M059J (cell line): ENCODE results near the gene PRSS35. TPM values are rescaled to one million over a fixed set of nuclear protein-coding genes. Genes with fewer than 3 reads are reported as not detected.
A peak's percentile ranks its signal among the peaks of the same experiment; 100 is the strongest.
"Not testable (repeated sequence)": the region's sequence is repeated elsewhere in the genome, so short reads cannot be mapped to it uniquely, and the experiment has no call there.

Experiments
- DNase-seq: peaks from one replicate; pipeline ENCODE4 v3.0.0-alpha.2; 2012; ENCODE audit warnings: low read depth
- total RNA-seq: library from RNA; depleted of rRNA; stranded (reverse); fragments of >200 nt; shearing (Covaris generic); gene quantifications from 2 replicates; pipeline ENCODE4 v1.2.3, GENCODE V29; 2014; rRNA removed

Gene PRSS35
- total RNA-seq: 0.25 and 0.49 TPM in 2 replicates

GRCh38 chr6:83511901-83512681 is at the start of gene PRSS35:
Gene PRSS35 (plus strand): TSS chr6:83512534. CDS start chr6:83523442, 10,908 bp downstream.
- DNase-seq: peak; percentile 45

GRCh38 chr6:83463886-83464285 is 48.4 kb upstream of the PRSS35 start:
- no peak for DNase-seq

GRCh38 chr6:83464381-83465140 is 47.8 kb upstream of the PRSS35 start:
- peak; percentile 26 for DNase-seq

GRCh38 chr6:83466328-83466727 is 46.0 kb upstream of the PRSS35 start:
- no peak for DNase-seq

GRCh38 chr6:83467620-83468036 is 44.7 kb upstream of the PRSS35 start:
- no peak for DNase-seq

- no peak for DNase-seq
Observed at GRCh38 chr6:83470001-83470400, 42.3 kb upstream of the PRSS35 start.

GRCh38 chr6:83470587-83470986 is 41.7 kb upstream of the PRSS35 start:
- no peak for DNase-seq

- no peak for DNase-seq
Observed at GRCh38 chr6:83472767-83473166, 39.6 kb upstream of the PRSS35 start.

GRCh38 chr6:83474309-83474708 is 38.0 kb upstream of the PRSS35 start:
- DNase-seq: peak; percentile 28

- DNase-seq: no peak
Observed at GRCh38 chr6:83476971-83477370, 35.4 kb upstream of the PRSS35 start.

- no peak for DNase-seq
Observed at GRCh38 chr6:83479389-83479788, 32.9 kb upstream of the PRSS35 start.

GRCh38 chr6:83480470-83480869 is 31.9 kb upstream of the PRSS35 start:
- DNase-seq: no peak

- DNase-seq: not testable (repeated sequence)
Observed at GRCh38 chr6:83481938-83482337, 30.4 kb upstream of the PRSS35 start.

- no peak for DNase-seq
Observed at GRCh38 chr6:83488448-83488847, 23.9 kb upstream of the PRSS35 start.

- no peak for DNase-seq
Observed at GRCh38 chr6:83488861-83489260, 23.5 kb upstream of the PRSS35 start.

GRCh38 chr6:83490217-83490807 is 22.0 kb upstream of the PRSS35 start:
- DNase-seq: no peak

- no peak for DNase-seq
Observed at GRCh38 chr6:83505356-83505755, 7.0 kb upstream of the PRSS35 start.

- DNase-seq: peak; percentile 34
Observed at GRCh38 chr6:83509441-83509840, 2.9 kb upstream of the PRSS35 start.

GRCh38 chr6:83510791-83511190 is 1.5 kb upstream of the PRSS35 start:
- no peak for DNase-seq

- DNase-seq: no peak
Observed at GRCh38 chr6:83511266-83511665, 1.1 kb upstream of the PRSS35 start.

GRCh38 chr6:83514466-83514865 is 2.1 kb downstream of the PRSS35 start:
- no peak for DNase-seq

GRCh38 chr6:83514866-83515466 is 2.6 kb downstream of the PRSS35 start:
- DNase-seq: peak; percentile 60
